ENCODE measurements around the gene PXN.

Gene PXN

DNA sequence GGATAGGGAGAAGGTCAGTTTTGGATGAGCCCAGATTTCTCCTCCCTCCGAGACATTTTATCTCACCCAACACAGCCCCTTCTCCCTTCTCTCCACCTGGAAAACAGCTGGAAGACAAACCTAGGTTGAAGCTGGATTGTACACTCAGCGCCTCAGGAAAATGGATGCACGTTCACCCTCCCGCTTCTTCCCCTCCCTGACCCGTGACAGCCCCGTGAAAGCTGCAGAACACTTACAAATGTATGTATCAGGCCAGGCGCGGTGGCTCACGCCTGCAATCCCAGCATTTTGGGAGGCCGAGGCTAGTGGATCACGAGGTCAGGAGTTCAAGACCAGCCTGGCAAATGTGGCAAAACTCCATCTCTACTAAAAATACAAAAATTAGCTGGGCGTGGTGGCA is 22.0 kb upstream of the PXN start:
- TF ChIP-seq, protein P1, sequence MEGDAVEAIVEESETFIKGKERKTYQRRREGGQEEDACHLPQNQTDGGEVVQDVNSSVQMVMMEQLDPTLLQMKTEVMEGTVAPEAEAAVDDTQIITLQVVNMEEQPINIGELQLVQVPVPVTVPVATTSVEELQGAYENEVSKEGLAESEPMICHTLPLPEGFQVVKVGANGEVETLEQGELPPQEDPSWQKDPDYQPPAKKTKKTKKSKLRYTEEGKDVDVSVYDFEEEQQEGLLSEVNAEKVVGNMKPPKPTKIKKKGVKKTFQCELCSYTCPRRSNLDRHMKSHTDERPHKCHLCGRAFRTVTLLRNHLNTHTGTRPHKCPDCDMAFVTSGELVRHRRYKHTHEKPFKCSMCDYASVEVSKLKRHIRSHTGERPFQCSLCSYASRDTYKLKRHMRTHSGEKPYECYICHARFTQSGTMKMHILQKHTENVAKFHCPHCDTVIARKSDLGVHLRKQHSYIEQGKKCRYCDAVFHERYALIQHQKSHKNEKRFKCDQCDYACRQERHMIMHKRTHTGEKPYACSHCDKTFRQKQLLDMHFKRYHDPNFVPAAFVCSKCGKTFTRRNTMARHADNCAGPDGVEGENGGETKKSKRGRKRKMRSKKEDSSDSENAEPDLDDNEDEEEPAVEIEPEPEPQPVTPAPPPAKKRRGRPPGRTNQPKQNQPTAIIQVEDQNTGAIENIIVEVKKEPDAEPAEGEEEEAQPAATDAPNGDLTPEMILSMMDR (IDR thresholded peaks at IDR 0.05; ENCODE audit: insufficient read depth, low read depth, low read length, missing control alignments) = no peak
- no peak for DNase-seq (ENCODE audit: low read depth)
- no peak overlapping the region for H3K4me3 ChIP-seq (ENCODE audit: low read depth, low read length)

DNA sequence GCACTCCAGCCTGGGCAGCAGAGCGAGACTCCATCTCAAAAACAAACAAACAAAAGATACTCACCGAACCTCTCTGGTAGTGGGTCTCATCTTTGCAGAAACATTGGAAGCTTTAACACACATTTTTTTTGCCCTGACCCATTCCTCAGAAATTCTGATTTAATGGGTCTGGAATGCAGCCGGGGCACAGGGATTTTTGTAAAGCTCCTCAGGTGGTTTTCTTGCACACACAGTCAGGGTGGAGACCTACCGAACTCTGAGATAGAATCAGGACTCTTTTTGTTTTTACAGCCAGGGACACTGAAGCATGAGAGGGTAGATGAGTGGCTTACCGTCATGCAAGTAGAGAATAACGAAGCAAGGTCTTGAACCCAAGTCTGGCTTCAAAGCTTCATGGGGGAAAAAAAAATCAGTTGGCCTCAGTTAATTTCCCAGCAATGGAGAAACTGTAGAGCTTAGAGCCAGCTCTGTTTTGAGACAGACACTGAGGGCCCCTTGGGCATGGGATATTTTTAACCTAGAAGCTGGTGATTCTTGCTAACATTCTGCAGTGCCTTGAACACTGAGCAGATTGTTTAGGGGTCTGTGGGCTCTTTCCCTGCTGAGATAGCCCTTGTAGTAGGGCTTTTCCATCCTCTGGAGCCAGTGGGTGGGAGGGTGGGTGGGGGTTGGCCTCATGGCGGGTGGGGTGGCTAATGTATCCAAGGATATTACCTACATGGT is 21.4 kb upstream of the PXN start:
- TF ChIP-seq, protein P1 (IDR thresholded peaks at IDR 0.05; ENCODE audit: insufficient read depth, low read depth, low read length, missing control alignments) = no peak
- DNase-seq (ENCODE audit: low read depth) = no peak
- H3K4me3 ChIP-seq (ENCODE audit: low read depth, low read length) = no peak overlapping the region

DNA sequence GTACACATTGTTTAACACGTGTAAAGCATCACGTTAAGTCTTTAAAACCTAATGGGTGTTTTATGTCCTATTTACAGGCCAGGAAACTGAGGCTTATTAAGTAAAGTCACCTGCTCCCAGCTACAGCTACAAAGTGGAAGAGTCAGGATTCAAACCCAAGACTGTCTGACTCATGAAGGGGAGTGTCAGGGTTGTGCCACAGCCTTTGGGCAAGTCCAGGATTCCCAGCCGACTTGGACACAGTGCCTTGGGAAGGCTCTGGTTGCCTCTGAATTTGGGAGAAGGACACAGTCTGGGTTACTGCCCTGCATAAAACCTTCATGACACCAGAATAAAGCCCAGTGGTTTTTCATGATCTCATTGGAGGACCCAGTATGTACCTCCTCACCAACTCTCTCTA is 18.9 kb upstream of the PXN start:
- TF ChIP-seq, protein P1 (IDR thresholded peaks at IDR 0.05; ENCODE audit: insufficient read depth, low read depth, low read length, missing control alignments) = no peak
- DNase-seq (ENCODE audit: low read depth) = no peak
- no peak overlapping the region for H3K4me3 ChIP-seq (ENCODE audit: low read depth, low read length)

- no peak overlapping the region for H3K4me3 ChIP-seq (ENCODE audit: low read depth, low read length)
- TF ChIP-seq, protein P1 (IDR thresholded peaks at IDR 0.05; ENCODE audit: insufficient read depth, low read depth, low read length, missing control alignments) = no peak
- DNase-seq (ENCODE audit: low read depth) = no peak
Observed at GRCh38 chr12:120283318-120283717, 17.8 kb upstream of the PXN start.

GRCh38 chr12:120278137-120279069 is 12.9 kb upstream of the PXN start:
- TF ChIP-seq, protein P1 (IDR thresholded peaks at IDR 0.05; ENCODE audit: insufficient read depth, low read depth, low read length, missing control alignments) = no peak
- DNase-seq (ENCODE audit: low read depth) = no peak
- no peak overlapping the region for H3K4me3 ChIP-seq (ENCODE audit: low read depth, low read length)

DNA sequence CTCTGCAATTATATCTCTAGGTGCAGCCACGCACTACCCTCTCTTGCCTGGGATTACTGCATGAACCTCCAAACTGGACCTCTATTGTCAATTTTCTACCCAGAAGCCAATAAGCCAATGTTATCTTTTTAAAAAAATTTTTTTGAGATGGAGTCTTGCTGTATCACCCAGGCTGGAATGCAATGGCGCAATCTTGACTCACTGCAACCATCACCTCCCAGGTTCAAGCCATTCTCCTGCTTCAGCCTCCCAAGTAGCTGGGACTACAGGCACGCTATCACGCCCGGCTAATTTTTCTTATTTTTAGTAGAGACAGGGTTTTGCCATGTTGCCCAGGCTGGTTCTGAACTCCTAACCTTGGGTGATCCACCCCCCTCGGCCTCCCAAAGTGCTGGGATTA is 11.2 kb upstream of the PXN start:
- DNase-seq (ENCODE audit: low read depth) = no peak
- TF ChIP-seq, protein P1 (IDR thresholded peaks at IDR 0.05; ENCODE audit: insufficient read depth, low read depth, low read length, missing control alignments) = no peak
- no peak overlapping the region for H3K4me3 ChIP-seq (ENCODE audit: low read depth, low read length)

Data from GM12865 (cell line).